ENCODE data around the gene SP100. TPM values are rescaled to one million over a fixed set of nuclear protein-coding genes. Genes with fewer than 3 reads are reported as not detected.
"Not testable (repeated sequence)": the region's sequence is repeated elsewhere in the genome, so short reads cannot be mapped to it uniquely, and the experiment has no call there.

The SP100 gene
- total and polyA plus RNA-seq, 2 of the 8 experiments (the other 6 are each of a cell fraction or from before 2014, with no cell fraction given), result 0.06 to 1.1 TPM

DNA sequence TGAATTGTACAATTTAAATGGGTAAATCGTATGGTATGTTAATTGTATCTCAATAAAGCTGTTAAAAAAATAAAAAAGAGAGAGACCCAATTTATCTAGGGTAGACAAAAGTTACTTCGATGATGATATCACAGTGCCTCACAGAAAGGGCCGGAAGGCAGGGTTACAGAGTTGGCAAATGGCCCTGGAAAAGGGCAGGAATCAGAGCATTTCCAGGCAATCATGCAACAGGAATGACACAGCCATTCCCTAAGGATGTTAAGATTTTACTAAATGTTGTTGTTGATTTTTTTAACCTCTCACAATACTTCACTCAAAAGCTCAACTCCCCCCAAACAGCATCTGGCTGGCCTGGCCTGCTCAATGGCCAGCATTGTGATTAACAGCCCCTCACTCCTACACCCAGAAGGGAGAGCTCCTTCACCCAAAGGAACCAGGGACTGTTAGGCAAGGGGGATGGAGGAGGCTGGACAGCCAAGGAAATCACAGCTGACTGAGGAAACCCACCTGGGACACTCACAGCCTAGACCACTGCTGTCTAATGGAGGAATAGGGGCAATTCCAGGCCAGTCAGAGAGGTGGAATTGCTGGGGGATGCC, 7.7 kb upstream of the SP100 start (continued):
- TF ChIP-seq MAX (IDR thresholded peaks at IDR 0.05) (no peak), MAFK (IDR thresholded peaks at IDR 0.05; ENCODE audit: low read depth, low read length) (no peak), CTBP2 (IDR thresholded peaks at IDR 0.05; ENCODE audit: borderline replicate concordance, insufficient read depth, insufficient read length, low read length) (no peak), ASH2L (IDR thresholded peaks at IDR 0.05; ENCODE audit: low read length) (no peak), HDAC6 (IDR thresholded peaks at IDR 0.05; ENCODE audit: low read depth, low read length) (no peak)

DNA sequence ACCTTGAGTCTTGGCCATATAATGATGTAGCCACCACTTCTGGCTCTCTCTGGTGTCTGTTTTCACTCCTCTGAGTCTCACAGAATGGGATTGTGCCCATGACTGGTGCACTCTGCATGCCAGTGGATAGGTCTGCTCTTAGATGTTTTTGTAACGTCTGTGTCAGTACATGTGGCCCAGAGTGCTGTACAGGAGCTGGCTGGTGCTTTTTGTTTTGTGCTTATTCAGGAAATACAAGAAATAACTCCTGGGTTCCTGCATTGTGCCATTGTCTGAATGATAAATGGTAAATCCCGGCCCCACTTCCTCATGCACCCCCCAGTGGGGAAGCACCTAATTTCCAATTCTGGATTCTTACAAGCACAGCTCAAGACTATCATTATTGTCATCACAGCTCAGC, 6.7 kb upstream of the SP100 start:
- H2AK5ac ChIP-seq (ENCODE audit: low read depth, low read length); CTCF ChIA-PET (ENCODE audit: partially characterized antibody); H3K79me2 ChIP-seq (ENCODE audit: control insufficient read depth in 1 of 2, insufficient read depth in 2 of 2, low read length in 2 of 2); H4K5ac ChIP-seq (ENCODE audit: insufficient read length, low read depth, low read length); FAIRE-seq; H3K56ac ChIP-seq (replicated peaks; ENCODE audit: insufficient read length, low read depth, low read length); H3K14ac ChIP-seq (ENCODE audit: insufficient read length); POLR2A ChIA-PET (ENCODE audit: partially characterized antibody); H3K18ac ChIP-seq (ENCODE audit: extremely low read depth, low read length); H3K4me2 ChIP-seq (ENCODE audit: insufficient read depth in 1 of 2, low read depth in 2 of 2, low read length in 2 of 2); H3K4me1 ChIP-seq (replicated peaks in 1 of 4; ENCODE audit: control insufficient read depth in 3 of 4, insufficient read depth in 4 of 4, low read length in 3 of 4); H2BK15ac ChIP-seq (ENCODE audit: low read length); H2BK120ac ChIP-seq (replicated peaks; ENCODE audit: low read depth, low read length); H3K27ac ChIP-seq (ENCODE audit: low read depth, low read length); H3K9ac ChIP-seq (replicated peaks in 1 of 4; ENCODE audit: extremely low read depth in 1 of 4, low read depth in 3 of 4, low read length in 3 of 4); H3K4me3 ChIP-seq (ENCODE audit: extremely low read depth in 1 of 4, insufficient read depth in 2 of 4, low read depth in 3 of 4, low read length in 4 of 4); H3K79me1 ChIP-seq (ENCODE audit: low read depth, low read length); H4K8ac ChIP-seq (ENCODE audit: extremely low read depth, insufficient read depth, low read length); H3K36me3 ChIP-seq (ENCODE audit: control insufficient read depth in 2 of 4, insufficient read depth in 4 of 4, low read length in 3 of 4); H3K23ac ChIP-seq (ENCODE audit: insufficient read length); H4K20me1 ChIP-seq (replicated peaks in 1 of 2; ENCODE audit: control insufficient read depth in 1 of 2, insufficient read depth in 2 of 2, low read length in 2 of 2); H3K4ac ChIP-seq (replicated peaks; ENCODE audit: insufficient read length, low read depth, low read length); H2BK20ac ChIP-seq (ENCODE audit: low read length); DNase-seq (ENCODE audit: low read depth in 1 of 2, low spot score in 2 of 2); H3K9me3 ChIP-seq (ENCODE audit: insufficient read depth in 2 of 2, low read depth in 1 of 2, low read length in 1 of 2); H3K23me2 ChIP-seq (ENCODE audit: low read depth, low read length); H2AFZ ChIP-seq (ENCODE audit: low read length); H4K91ac ChIP-seq (replicated peaks; ENCODE audit: insufficient read length, low read length); H2BK5ac ChIP-seq (ENCODE audit: low read depth, low read length); H2BK12ac ChIP-seq (ENCODE audit: low read depth, low read length): not testable (repeated sequence)
- 88% methylated on average over 2 of the region's 2 CpGs; no CpG with 5 or more reads in 1 of the 2 experiments for WGBS, 2 experiments (ENCODE audit: extremely low coverage in 1 of 2, insufficient coverage in 1 of 2, insufficient read length in 1 of 2, insufficient replicate concordance in 2 of 2, low coverage in 1 of 2, low lambda C conversion rate in 2 of 2, missing lambda C conversion rate in 1 of 2)
- peaks cover 5 to 29% (median 22%) of the 10 kb centered on the region in 4 experiments for H3K27me3 ChIP-seq (replicated peaks in 1 of 4; ENCODE audit: control insufficient read depth in 3 of 4, extremely low read depth in 1 of 4, insufficient read depth in 3 of 4, low read length in 3 of 4)
